M059J (cell line): ENCODE measurements around the gene ZNRF2. TPM values are rescaled to one million over a fixed set of nuclear protein-coding genes. Genes with fewer than 3 reads are reported as not detected.
"Not testable (repeated sequence)": the region's sequence is repeated elsewhere in the genome, so short reads cannot be mapped to it uniquely, and the experiment has no call there.

Experiments used
- DNase-seq: peaks from one replicate; pipeline ENCODE4 v3.0.0-alpha.2; 2012; ENCODE audit warnings: low read depth
- total RNA-seq: library from RNA; depleted of rRNA; stranded (reverse); fragments of >200 nt; shearing (Covaris generic); gene quantifications from 2 replicates; pipeline ENCODE4 v1.2.3, GENCODE V29; 2014

Gene ZNRF2
- total RNA-seq, 1 experiment from 2014 or later: 12.1 TPM

GRCh38 chr7:30287625-30288024 is 3.2 kb downstream of the ZNRF2 start:
- DNase-seq: not testable (repeated sequence)

- DNase-seq: not testable (repeated sequence)
These were observed 5.2 kb downstream of the ZNRF2 start for GRCh38 chr7:30289634-30290033.

GRCh38 chr7:30290317-30290716 is 5.9 kb downstream of the ZNRF2 start:
- peak; percentile 60 for DNase-seq

GRCh38 chr7:30292416-30293038 is 8.1 kb downstream of the ZNRF2 start:
- DNase-seq: not testable (repeated sequence)

GRCh38 chr7:30296304-30296703 is 11.9 kb downstream of the ZNRF2 start:
- DNase-seq: not testable (repeated sequence)

GRCh38 chr7:30297499-30297898 is 13.1 kb downstream of the ZNRF2 start:
- DNase-seq: not testable (repeated sequence)

GRCh38 chr7:30298409-30298808 is 14.0 kb downstream of the ZNRF2 start:
- not testable (repeated sequence) for DNase-seq

- no peak for DNase-seq
These were observed 17.4 kb downstream of the ZNRF2 start for GRCh38 chr7:30301751-30302150.

- no peak for DNase-seq
These were observed 18.4 kb downstream of the ZNRF2 start for GRCh38 chr7:30302656-30303311.

GRCh38 chr7:30303312-30304039 is 19.1 kb downstream of the ZNRF2 start:
- DNase-seq: no peak

GRCh38 chr7:30304177-30304884 is 19.9 kb downstream of the ZNRF2 start:
- DNase-seq: no peak

GRCh38 chr7:30306976-30307375 is 22.6 kb downstream of the ZNRF2 start:
- no peak for DNase-seq

- DNase-seq: peak; percentile 39
These were observed 24.0 kb downstream of the ZNRF2 start for GRCh38 chr7:30308389-30308788.

- no peak for DNase-seq
These were observed 24.9 kb downstream of the ZNRF2 start for GRCh38 chr7:30309302-30309701.

- DNase-seq: no peak
These were observed 25.5 kb downstream of the ZNRF2 start for GRCh38 chr7:30309842-30310435.

GRCh38 chr7:30310674-30311362 is 26.4 kb downstream of the ZNRF2 start:
- no peak for DNase-seq

GRCh38 chr7:30312178-30312577 is 27.8 kb downstream of the ZNRF2 start:
- DNase-seq: no peak

GRCh38 chr7:30313348-30313747 is 29.0 kb downstream of the ZNRF2 start:
- no peak for DNase-seq

- no peak for DNase-seq
These were observed 29.4 kb downstream of the ZNRF2 start for GRCh38 chr7:30313793-30314192.

- DNase-seq: peak; percentile 14
These were observed 31.2 kb downstream of the ZNRF2 start for GRCh38 chr7:30315589-30315988.

- DNase-seq: no peak
These were observed 36.0 kb downstream of the ZNRF2 start for GRCh38 chr7:30320392-30320791.
